HepG2 (cell line): ENCODE data around the gene ALG9. TPM values are rescaled to one million over a fixed set of nuclear protein-coding genes. Genes with fewer than 3 reads are reported as not detected.
A peak's percentile ranks its signal among the peaks of the same experiment; 100 is the strongest.

Experiments
- BCL6 ChIP-seq: IDR thresholded peaks from 2 replicates; pipeline ENCODE4 v1.6.1; 2016; ENCODE audit warnings: missing genetic modification reagents, missing compliant biosample characterization
- EP300 ChIP-seq, 3 experiments: sonication (generic) in 1 of 3; formaldehyde crosslinking in 1 of 3; IDR thresholded peaks; 2 replicates each; pipeline versions ENCODE4 v1.5.1 to v1.6.1; 2011 to 2020; ENCODE audit warnings: low read depth in 2 of 3, low read length in 2 of 3, borderline replicate concordance in 1 of 3, improper control_type of control experiment in 1 of 3, mild to moderate bottlenecking in 1 of 3, missing genetic modification reagents in 1 of 3, moderate library complexity in 1 of 3
- FOXK2 ChIP-seq: fragments of 450-650 bp; IDR thresholded peaks from 2 replicates; pipeline ENCODE4 v1.6.1; 2016
- FOXP1 ChIP-seq, 2 experiments: fragments of 450-650 bp in 1 of 2; IDR thresholded peaks; 2 replicates each; pipeline ENCODE4 v1.6.1; 2017 to 2018; ENCODE audit warnings: antibody characterized with exemption in 1 of 2
- LCORL ChIP-seq, 2 experiments: fragments of 450-650 bp in 1 of 2; sonication (generic) in 1 of 2; formaldehyde crosslinking in 1 of 2; IDR thresholded peaks; 2 replicates each; pipeline versions ENCODE4 v1.5.0 to v1.6.1; 2017 to 2020; ENCODE audit warnings: antibody characterized with exemption in 1 of 2, missing genetic modification reagents in 1 of 2
- NFIC ChIP-seq: IDR thresholded peaks from 2 replicates; pipeline ENCODE4 v1.6.1; 2012; ENCODE audit warnings: mild to moderate bottlenecking, low read length, inconsistent platforms
- PTBP1 ChIP-seq: fragments of 200-400 bp; formaldehyde crosslinking; IDR thresholded peaks from 2 replicates; pipeline ENCODE4 v1.6.1; 2018; ENCODE audit warnings: low read length, low read depth; ENCODE audit not compliant: poor library complexity, severe bottlenecking
- REST ChIP-seq, 2 experiments: IDR thresholded peaks; 2 replicates each; pipeline ENCODE4 v1.6.1; 2011 to 2012; ENCODE audit warnings: low read length in 2 of 2, borderline replicate concordance in 1 of 2, low read depth in 1 of 2, mild to moderate bottlenecking in 1 of 2, moderate library complexity in 1 of 2
- SMC3 ChIP-seq: IDR thresholded peaks from 2 replicates; pipeline ENCODE4 v1.6.1; 2011; ENCODE audit warnings: low read length, improper control_type of control experiment
- SOX5 ChIP-seq: IDR thresholded peaks from 2 replicates; pipeline ENCODE4 v1.6.1; 2016; ENCODE audit warnings: borderline replicate concordance
- SOX6 ChIP-seq, 2 experiments: fragments of 450-650 bp in 1 of 2; sonication (generic) in 1 of 2; formaldehyde crosslinking in 1 of 2; IDR thresholded peaks; 2 replicates each; pipeline versions ENCODE4 v1.4.0 to v1.6.1; 2017 to 2020; ENCODE audit warnings: antibody characterized with exemption in 1 of 2, mild to moderate bottlenecking in 1 of 2, missing genetic modification reagents in 1 of 2
- ZGPAT ChIP-seq: IDR thresholded peaks from 2 replicates; pipeline ENCODE4 v1.6.1; 2016; ENCODE audit warnings: mild to moderate bottlenecking
- ZKSCAN5 ChIP-seq: sonication (generic); formaldehyde crosslinking; IDR thresholded peaks from 2 replicates; pipeline ENCODE4 v1.5.1; 2020; ENCODE audit warnings: mild to moderate bottlenecking, missing genetic modification reagents
- ZNF24 ChIP-seq: fragments of 450-650 bp; IDR thresholded peaks from 2 replicates; pipeline ENCODE4 v1.6.1; 2017; ENCODE audit warnings: antibody characterized with exemption, mild to moderate bottlenecking
- ZNF333 ChIP-seq: sonication (generic); formaldehyde crosslinking; IDR thresholded peaks from 2 replicates; pipeline ENCODE4 v1.4.0; 2020; ENCODE audit warnings: mild to moderate bottlenecking, missing genetic modification reagents, borderline replicate concordance
- polyA plus RNA-seq, 8 experiments: library from polyadenylated mRNA; depleted of rRNA in 3 of 8; stranded (reverse) in 7 of 8; unstranded in 1 of 8; fragments of >200 nt; fragmentation: Illumina TruSeq in 4 of 8; extraction: Trizol in 4 of 8; gene quantifications; 2 replicates each; pipeline versions ENCODE4 v1.2.1 to v1.2.3, GENCODE V29; 2011 to 2016; ENCODE audit warnings: low read depth in 4 of 8, missing spikeins in 1 of 8, mixed read lengths in 1 of 8; ENCODE audit not compliant: insufficient read depth in 1 of 8
- total RNA-seq, 5 experiments: library from RNA; depleted of rRNA; stranded (reverse); fragments of >200 nt; fragmentation: Illumina TruSeq; extraction: Trizol; gene quantifications; 2 replicates each; pipeline ENCODE4 v1.2.3, GENCODE V29; 2016; ENCODE audit warnings: low read depth in 1 of 5
- TF ChIP-seq, protein P1 (sequence below): sonication (generic); formaldehyde crosslinking; IDR thresholded peaks from 2 replicates; pipeline ENCODE4 v1.5.1; 2020; ENCODE audit warnings: mild to moderate bottlenecking, missing genetic modification reagents, borderline replicate concordance

The ALG9 gene
- total and polyA plus RNA-seq, 2 of the 13 experiments (the other 11 are each of a cell fraction or from before 2014, with no cell fraction given) = 39.4 to 40.6 TPM

DNA sequence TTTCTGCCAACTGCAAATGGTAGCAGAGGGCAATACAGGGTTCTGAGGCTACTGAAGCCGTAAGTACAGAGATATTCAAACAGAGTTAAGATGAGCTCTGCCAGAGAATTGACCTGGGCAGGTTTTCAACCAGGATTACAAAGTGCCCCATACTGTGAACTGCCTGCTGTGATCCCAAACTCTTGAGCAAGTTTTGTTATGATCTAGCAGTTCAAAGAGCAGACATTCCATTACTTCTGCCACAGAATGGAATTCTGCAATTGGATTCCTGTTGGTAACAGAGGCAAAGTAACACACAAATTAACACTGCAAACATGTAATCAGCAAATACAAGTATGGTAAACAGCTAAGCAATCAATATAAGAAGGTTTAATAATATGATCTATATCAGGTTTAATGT lies 31.2 kb downstream of the ALG9 start (continued):
- 0 out of 2 replicates have a peak, but pooled peaks have one; percentile 15 for TF ChIP-seq ZNF24
- TF ChIP-seq FOXK2 = peak; percentile 21; the same call in 1 of the 2 replicates
- peak; percentile 91 for TF ChIP-seq FOXP1 (IDR thresholded peaks at IDR 0.05)
- peak; percentile 95 for TF ChIP-seq FOXP1 (CRISPR knock-in tag; IDR thresholded peaks at IDR 0.05)
- TF ChIP-seq ZKSCAN5 = no peak
- TF ChIP-seq SOX5 (CRISPR knock-in tag) = peak; percentile 82
- TF ChIP-seq SOX6 (IDR thresholded peaks at IDR 0.05) = no peak
- TF ChIP-seq SOX6 (CRISPR knock-in tag; IDR thresholded peaks at IDR 0.05) = peak; percentile 87
- peak; percentile 60; the same call in 1 of the 2 replicates for TF ChIP-seq ZGPAT
- TF ChIP-seq, protein P1, sequence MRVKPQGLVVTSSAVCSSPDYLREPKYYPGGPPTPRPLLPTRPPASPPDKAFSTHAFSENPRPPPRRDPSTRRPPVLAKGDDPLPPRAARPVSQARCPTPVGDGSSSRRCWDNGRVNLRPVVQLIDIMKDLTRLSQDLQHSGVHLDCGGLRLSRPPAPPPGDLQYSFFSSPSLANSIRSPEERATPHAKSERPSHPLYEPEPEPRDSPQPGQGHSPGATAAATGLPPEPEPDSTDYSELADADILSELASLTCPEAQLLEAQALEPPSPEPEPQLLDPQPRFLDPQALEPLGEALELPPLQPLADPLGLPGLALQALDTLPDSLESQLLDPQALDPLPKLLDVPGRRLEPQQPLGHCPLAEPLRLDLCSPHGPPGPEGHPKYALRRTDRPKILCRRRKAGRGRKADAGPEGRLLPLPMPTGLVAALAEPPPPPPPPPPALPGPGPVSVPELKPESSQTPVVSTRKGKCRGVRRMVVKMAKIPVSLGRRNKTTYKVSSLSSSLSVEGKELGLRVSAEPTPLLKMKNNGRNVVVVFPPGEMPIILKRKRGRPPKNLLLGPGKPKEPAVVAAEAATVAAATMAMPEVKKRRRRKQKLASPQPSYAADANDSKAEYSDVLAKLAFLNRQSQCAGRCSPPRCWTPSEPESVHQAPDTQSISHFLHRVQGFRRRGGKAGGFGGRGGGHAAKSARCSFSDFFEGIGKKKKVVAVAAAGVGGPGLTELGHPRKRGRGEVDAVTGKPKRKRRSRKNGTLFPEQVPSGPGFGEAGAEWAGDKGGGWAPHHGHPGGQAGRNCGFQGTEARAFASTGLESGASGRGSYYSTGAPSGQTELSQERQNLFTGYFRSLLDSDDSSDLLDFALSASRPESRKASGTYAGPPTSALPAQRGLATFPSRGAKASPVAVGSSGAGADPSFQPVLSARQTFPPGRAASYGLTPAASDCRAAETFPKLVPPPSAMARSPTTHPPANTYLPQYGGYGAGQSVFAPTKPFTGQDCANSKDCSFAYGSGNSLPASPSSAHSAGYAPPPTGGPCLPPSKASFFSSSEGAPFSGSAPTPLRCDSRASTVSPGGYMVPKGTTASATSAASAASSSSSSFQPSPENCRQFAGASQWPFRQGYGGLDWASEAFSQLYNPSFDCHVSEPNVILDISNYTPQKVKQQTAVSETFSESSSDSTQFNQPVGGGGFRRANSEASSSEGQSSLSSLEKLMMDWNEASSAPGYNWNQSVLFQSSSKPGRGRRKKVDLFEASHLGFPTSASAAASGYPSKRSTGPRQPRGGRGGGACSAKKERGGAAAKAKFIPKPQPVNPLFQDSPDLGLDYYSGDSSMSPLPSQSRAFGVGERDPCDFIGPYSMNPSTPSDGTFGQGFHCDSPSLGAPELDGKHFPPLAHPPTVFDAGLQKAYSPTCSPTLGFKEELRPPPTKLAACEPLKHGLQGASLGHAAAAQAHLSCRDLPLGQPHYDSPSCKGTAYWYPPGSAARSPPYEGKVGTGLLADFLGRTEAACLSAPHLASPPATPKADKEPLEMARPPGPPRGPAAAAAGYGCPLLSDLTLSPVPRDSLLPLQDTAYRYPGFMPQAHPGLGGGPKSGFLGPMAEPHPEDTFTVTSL = peak; percentile 67; the same call in 1 of the 2 replicates
- 0 out of 2 replicates have a peak, but pooled peaks have one; percentile 18 for TF ChIP-seq SMC3
- 0 out of 4 replicates have a peak, but pooled peaks of 1 of the 2 experiments have one; percentile 38 for TF ChIP-seq REST (IDR thresholded peaks at IDR 0.05; ENCODE audit: borderline replicate concordance in 1 of 2, low read depth in 1 of 2, low read length in 2 of 2)
- TF ChIP-seq EP300 (IDR thresholded peaks at IDR 0.05; ENCODE audit: low read depth in 2 of 2, low read length in 2 of 2) = peak in 1 of 2 experiments; percentile 86; a peak in 2 of 4 replicates
- peak; percentile 63; the same call in 1 of the 2 replicates for TF ChIP-seq EP300 (CRISPR knock-in tag; IDR thresholded peaks at IDR 0.05; ENCODE audit: borderline replicate concordance)
- no peak for TF ChIP-seq PTBP1
- TF ChIP-seq LCORL (IDR thresholded peaks at IDR 0.05) = no peak
- peak; percentile 71; the same call in 1 of the 2 replicates for TF ChIP-seq LCORL (CRISPR knock-in tag; IDR thresholded peaks at IDR 0.05)
- TF ChIP-seq ZNF333 = no peak
- TF ChIP-seq NFIC = 0 out of 2 replicates have a peak, but pooled peaks have one; percentile 61
- TF ChIP-seq BCL6 (CRISPR knock-in tag) = peak; percentile 58
